Measurements from ENCODE around the gene TFDP1.

DNA sequence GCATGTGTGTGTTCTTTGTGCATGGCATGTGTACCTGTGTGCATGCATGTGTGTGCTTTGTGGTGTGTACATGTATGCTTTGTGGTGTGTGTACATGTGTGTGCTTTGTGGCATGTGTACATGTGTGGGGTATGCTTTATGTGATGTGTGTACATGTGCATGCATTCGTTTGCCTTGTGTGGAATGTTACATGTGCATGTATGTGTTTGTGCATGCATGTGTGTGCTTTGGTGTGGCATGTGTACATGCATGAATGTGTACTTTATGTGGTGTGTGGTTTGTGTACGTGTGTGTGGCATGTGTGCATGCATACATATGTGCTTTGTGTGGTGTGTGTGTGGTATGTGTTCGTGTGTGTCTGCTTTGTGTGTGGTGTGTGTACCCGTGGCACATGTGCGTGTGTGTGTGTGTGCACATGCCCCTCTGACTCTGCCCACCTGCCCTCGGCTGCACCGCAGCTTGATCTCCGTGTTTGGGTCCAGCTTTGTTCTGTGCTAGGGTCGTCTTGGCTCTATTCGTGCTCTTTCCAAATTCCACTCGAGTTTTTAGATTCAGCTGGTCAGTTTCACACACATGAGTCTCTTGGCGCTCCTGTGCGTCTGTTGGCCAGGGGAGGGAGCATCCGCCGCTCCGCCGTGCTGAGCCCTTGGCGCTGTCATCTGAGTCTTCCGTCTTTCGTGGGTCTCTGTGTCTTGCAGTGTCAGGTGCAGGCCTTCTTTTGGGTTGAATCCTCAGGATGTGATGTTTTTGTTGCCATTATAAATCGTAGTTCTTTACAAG is 46.5 kb upstream of the TFDP1 start:
- TF ChIP-seq EZH2 (IDR thresholded peaks at IDR 0.05) = no peak
- no peak for TF ChIP-seq POLR2AphosphoS5 (IDR thresholded peaks at IDR 0.05; ENCODE audit: borderline replicate concordance, low read depth, low read length)
- TF ChIP-seq FOXP2 (optimal IDR thresholded peaks at IDR 0.05; ENCODE audit: control extremely low read depth, extremely low read length, insufficient read depth) = no peak
